Vagina (tissue), 2 donors: Measurements from ENCODE around the gene TMEM121B.

Experiments used
- CTCF ChIP-seq, 3 experiments: fragments of 450-650 bp in 2 of 3; fragments of 200-600 bp in 1 of 3; sonication (generic) in 1 of 3; IDR thresholded peaks; one replicate each; pipeline ENCODE4 v1.5.1; 2017 to 2019; ENCODE audit warnings: antibody characterized with exemption in 3 of 3, mild to moderate bottlenecking in 2 of 3, moderate library complexity in 2 of 3
- POLR2A ChIP-seq, 2 donors: fragments of 450-650 bp; IDR thresholded peaks; one replicate each; pipeline ENCODE4 v1.6.1; 2017; ENCODE audit warnings: antibody characterized with exemption in 2 of 2, mild to moderate bottlenecking in 2 of 2, moderate library complexity in 2 of 2
- POLR2AphosphoS5 ChIP-seq, 2 donors: sonication (generic); formaldehyde crosslinking; IDR thresholded peaks; one replicate each; pipeline ENCODE4 v1.9.0; 2017; ENCODE audit warnings: antibody characterized with exemption in 2 of 2, mild to moderate bottlenecking in 2 of 2, low read depth in 1 of 2; ENCODE audit not compliant: insufficient read depth in 1 of 2

- TF ChIP-seq CTCF (IDR thresholded peaks at IDR 0.05) = no peak
- TF ChIP-seq POLR2A (IDR thresholded peaks at IDR 0.05) = no peak
- no peak for TF ChIP-seq POLR2AphosphoS5 (IDR thresholded peaks at IDR 0.05; ENCODE audit: insufficient read depth in 1 of 2, low read depth in 1 of 2)
Observed at GRCh38 chr22:17117400-17117799, 3.8 kb downstream of the TMEM121B start.
